Spleen (tissue), 7 donors: ENCODE results near the gene SLC25A29.

Source experiments
- POLR2A ChIP-seq, 3 donors: fragments of 450-650 bp; IDR thresholded peaks; one replicate each; pipeline ENCODE4 v1.5.1; 2017; ENCODE audit warnings: antibody characterized with exemption in 3 of 3, mild to moderate bottlenecking in 1 of 3
- POLR2AphosphoS5 ChIP-seq, 3 donors: sonication (generic); formaldehyde crosslinking; IDR thresholded peaks; one replicate each; pipeline ENCODE4 v1.5.1; 2017; ENCODE audit warnings: antibody characterized with exemption in 3 of 3
- TF ChIP-seq, protein P1 (sequence below), 11 experiments: fragments of 200-600 bp in 7 of 11; fragments of 450-650 bp in 4 of 11; sonication (generic) in 4 of 11; IDR thresholded peaks in 8 of 11; conservative IDR thresholded peaks in 3 of 11; 1 replicate in 7 of 11; 2 replicates in 4 of 11; pipeline versions ENCODE4 v1.4.0 to v1.8.0; 2016 to 2021; ENCODE audit warnings: antibody characterized with exemption in 11 of 11, inconsistent platforms in 4 of 11, mild to moderate bottlenecking in 1 of 11
- donor health status: DM: no; HTN: no; CAD: no; lungs with moderate emphysema.
- donor health status: DM: no; HTN: no; CAD: no.
- donor health status: DM: no; HTN: no; CAD: no.

DNA sequence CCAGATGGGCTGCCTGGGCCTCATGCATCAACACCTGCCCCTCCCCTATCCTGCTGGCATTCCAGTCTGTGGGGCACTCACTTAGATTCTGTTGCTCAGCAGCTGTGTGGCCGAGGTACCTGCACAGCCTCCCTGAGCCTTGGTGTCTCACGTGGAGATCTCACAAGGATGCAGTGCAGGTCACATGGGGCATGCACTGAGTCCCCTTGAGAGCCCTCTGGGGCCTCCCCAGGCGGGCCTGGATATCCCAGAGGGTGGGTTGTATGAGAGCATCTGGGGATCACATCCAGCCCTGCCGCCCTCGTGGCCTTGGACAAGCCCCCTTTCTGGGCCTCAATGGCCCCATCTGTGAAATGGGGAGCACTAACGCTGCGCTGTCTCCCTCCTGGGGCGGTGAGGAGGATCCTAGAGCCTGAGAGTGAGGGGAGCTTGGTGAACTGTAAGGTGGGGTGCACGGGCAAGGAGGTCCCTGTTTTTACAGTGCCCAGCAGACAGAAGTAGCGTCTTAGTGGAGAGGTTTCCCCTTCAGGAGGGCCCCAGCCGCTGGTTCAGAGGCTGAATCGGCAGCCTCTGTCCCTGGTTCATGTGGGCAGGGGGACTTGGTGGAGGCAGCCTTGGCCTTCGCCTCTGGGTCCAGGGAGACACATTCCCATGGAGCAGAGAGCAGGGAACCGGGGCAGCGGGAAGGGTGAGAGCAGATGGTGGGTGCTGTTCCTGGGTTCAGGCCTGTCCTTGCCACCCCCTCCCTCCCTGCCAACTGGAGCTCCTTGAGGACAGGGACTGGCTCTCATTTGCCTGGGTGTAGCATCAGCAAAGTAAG is 16.1 kb upstream of the SLC25A29 start:
- TF ChIP-seq, protein P1, sequence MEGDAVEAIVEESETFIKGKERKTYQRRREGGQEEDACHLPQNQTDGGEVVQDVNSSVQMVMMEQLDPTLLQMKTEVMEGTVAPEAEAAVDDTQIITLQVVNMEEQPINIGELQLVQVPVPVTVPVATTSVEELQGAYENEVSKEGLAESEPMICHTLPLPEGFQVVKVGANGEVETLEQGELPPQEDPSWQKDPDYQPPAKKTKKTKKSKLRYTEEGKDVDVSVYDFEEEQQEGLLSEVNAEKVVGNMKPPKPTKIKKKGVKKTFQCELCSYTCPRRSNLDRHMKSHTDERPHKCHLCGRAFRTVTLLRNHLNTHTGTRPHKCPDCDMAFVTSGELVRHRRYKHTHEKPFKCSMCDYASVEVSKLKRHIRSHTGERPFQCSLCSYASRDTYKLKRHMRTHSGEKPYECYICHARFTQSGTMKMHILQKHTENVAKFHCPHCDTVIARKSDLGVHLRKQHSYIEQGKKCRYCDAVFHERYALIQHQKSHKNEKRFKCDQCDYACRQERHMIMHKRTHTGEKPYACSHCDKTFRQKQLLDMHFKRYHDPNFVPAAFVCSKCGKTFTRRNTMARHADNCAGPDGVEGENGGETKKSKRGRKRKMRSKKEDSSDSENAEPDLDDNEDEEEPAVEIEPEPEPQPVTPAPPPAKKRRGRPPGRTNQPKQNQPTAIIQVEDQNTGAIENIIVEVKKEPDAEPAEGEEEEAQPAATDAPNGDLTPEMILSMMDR (IDR thresholded peaks at IDR 0.05 in 8 of 11, conservative IDR thresholded peaks at IDR 0.05 in 3 of 11) = no peak
- TF ChIP-seq POLR2A (IDR thresholded peaks at IDR 0.05) (no peak), POLR2AphosphoS5 (IDR thresholded peaks at IDR 0.05) (no peak)
